Measurements from ENCODE around the gene KIF22. TPM values are rescaled to one million over a fixed set of nuclear protein-coding genes. Genes with fewer than 3 reads are reported as not detected.

The KIF22 gene
- polyA plus RNA-seq, 3 donors: 22.0 to 46.2 (median 28.9) TPM

DNA sequence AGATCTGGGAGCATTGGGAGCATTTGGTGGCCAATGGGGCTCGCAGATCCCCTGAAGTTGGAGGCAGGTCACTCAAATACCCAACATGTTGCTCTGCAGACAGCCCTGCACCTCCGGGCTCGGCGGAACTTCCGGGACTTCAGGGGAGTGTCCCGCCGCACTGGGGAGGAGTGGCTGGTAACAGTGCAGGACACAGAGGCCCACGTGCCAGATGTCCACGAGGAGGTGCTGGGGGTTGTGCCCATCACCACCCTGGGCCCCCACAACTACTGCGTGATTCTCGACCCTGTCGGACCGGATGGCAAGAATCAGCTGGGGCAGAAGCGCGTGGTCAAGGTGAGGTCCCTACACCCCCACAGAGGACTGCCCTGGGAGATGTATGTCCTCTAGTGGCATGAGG lies 46.1 kb downstream of the KIF22 start:
- Histone ChIP-seq H3K79me2 (ENCODE audit: insufficient read depth, low read length) (no peaks in the 10 kb centered on the region), H4K20me1 (ENCODE audit: insufficient read depth, low read length) (peaks cover 81% of the 10 kb centered on the region), H3K4me2 (replicated peaks; ENCODE audit: extremely low read depth, low read length, poor library complexity, severe bottlenecking) (no peak overlapping the region), H3K9ac (ENCODE audit: insufficient read depth, low read length, poor library complexity, severe bottlenecking) (no peak overlapping the region), H2AFZ (ENCODE audit: insufficient read depth, low read depth, low read length, poor library complexity, severe bottlenecking) (no peak overlapping the region), H3K9me3 (replicated peaks in 1 of 2; ENCODE audit: control insufficient read depth in 1 of 2, insufficient read depth in 1 of 2, low read length in 2 of 2) (no peaks in the 10 kb centered on the region), H3K27ac (ENCODE audit: low read depth in 1 of 2, low read length in 2 of 2) (no peak overlapping the region), H3K36me3 (replicated peaks in 1 of 2; ENCODE audit: control insufficient read depth in 1 of 2, insufficient read depth in 2 of 2, low read length in 2 of 2) (peaks cover 92 to 100% of the 10 kb centered on the region in 2 donors), H3K4me3 (replicated peaks in 1 of 3; ENCODE audit: low read depth in 2 of 3, low read length in 3 of 3) (no peak overlapping the region), H3K4me1 (ENCODE audit: control insufficient read depth in 1 of 2, insufficient read depth in 2 of 2, low read length in 2 of 2) (no peaks in the 10 kb centered on the region), H3K27me3 (ENCODE audit: control insufficient read depth in 2 of 2, insufficient read depth in 2 of 2, low read length in 2 of 2) (no peaks in the 10 kb centered on the region)
- intact Hi-C loops (cut with micrococcal nuclease): no loop called here
- TF ChIP-seq, protein P1, sequence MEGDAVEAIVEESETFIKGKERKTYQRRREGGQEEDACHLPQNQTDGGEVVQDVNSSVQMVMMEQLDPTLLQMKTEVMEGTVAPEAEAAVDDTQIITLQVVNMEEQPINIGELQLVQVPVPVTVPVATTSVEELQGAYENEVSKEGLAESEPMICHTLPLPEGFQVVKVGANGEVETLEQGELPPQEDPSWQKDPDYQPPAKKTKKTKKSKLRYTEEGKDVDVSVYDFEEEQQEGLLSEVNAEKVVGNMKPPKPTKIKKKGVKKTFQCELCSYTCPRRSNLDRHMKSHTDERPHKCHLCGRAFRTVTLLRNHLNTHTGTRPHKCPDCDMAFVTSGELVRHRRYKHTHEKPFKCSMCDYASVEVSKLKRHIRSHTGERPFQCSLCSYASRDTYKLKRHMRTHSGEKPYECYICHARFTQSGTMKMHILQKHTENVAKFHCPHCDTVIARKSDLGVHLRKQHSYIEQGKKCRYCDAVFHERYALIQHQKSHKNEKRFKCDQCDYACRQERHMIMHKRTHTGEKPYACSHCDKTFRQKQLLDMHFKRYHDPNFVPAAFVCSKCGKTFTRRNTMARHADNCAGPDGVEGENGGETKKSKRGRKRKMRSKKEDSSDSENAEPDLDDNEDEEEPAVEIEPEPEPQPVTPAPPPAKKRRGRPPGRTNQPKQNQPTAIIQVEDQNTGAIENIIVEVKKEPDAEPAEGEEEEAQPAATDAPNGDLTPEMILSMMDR (IDR thresholded peaks at IDR 0.05): no peak
- no peak for DNase-seq
- no peaks in the 10 kb centered on the region for H3K4me1 Mint-ChIP-seq
- no peaks in the 10 kb centered on the region for H3K9me3 Mint-ChIP-seq
- no peak overlapping the region for H3K27ac Mint-ChIP-seq
- H3K27me3 Mint-ChIP-seq (ENCODE audit: low read depth in 3 of 3): no peaks in the 10 kb centered on the region
- WGBS (ENCODE audit: insufficient coverage): over 99% methylated on average over 15 of the region's 15 CpGs
- no peak overlapping the region for H3K4me3 Mint-ChIP-seq
- H3K36me3 Mint-ChIP-seq: peaks cover 80 to 100% of the 10 kb centered on the region in 2 donors

GRCh38 chr16:29837841-29838240 lies 47.3 kb downstream of the KIF22 start:
- 100% methylated on average over 2 of the region's 5 CpGs for WGBS (ENCODE audit: insufficient coverage)
- H3K36me3 Mint-ChIP-seq: peaks cover 78 to 100% of the 10 kb centered on the region in 2 donors
- H3K27ac Mint-ChIP-seq: peak overlapping the region in 1 of 7 donors; percentile 59
- intact Hi-C loops (cut with micrococcal nuclease): no loop called here
- no peaks in the 10 kb centered on the region for H3K9me3 Mint-ChIP-seq
- Histone ChIP-seq H3K36me3 (replicated peaks in 1 of 2; ENCODE audit: control insufficient read depth in 1 of 2, insufficient read depth in 2 of 2, low read length in 2 of 2) (peaks cover 96 to 100% of the 10 kb centered on the region in 2 donors), H3K4me1 (ENCODE audit: control insufficient read depth in 1 of 2, insufficient read depth in 2 of 2, low read length in 2 of 2) (no peaks in the 10 kb centered on the region), H3K4me3 (replicated peaks in 1 of 3; ENCODE audit: low read depth in 2 of 3, low read length in 3 of 3) (no peak overlapping the region), H2AFZ (ENCODE audit: insufficient read depth, low read depth, low read length, poor library complexity, severe bottlenecking) (no peak overlapping the region), H3K9me3 (replicated peaks in 1 of 2; ENCODE audit: control insufficient read depth in 1 of 2, insufficient read depth in 1 of 2, low read length in 2 of 2) (no peaks in the 10 kb centered on the region), H3K9ac (ENCODE audit: insufficient read depth, low read length, poor library complexity, severe bottlenecking) (no peak overlapping the region), H3K27me3 (ENCODE audit: control insufficient read depth in 2 of 2, insufficient read depth in 2 of 2, low read length in 2 of 2) (no peaks in the 10 kb centered on the region), H3K27ac (ENCODE audit: low read depth in 1 of 2, low read length in 2 of 2) (no peak overlapping the region), H3K79me2 (ENCODE audit: insufficient read depth, low read length) (no peaks in the 10 kb centered on the region), H3K4me2 (replicated peaks; ENCODE audit: extremely low read depth, low read length, poor library complexity, severe bottlenecking) (no peak overlapping the region), H4K20me1 (ENCODE audit: insufficient read depth, low read length) (peaks cover 77% of the 10 kb centered on the region)
- no peaks in the 10 kb centered on the region for H3K27me3 Mint-ChIP-seq (ENCODE audit: low read depth in 3 of 3)
- DNase-seq: no peak
- H3K4me3 Mint-ChIP-seq: no peak overlapping the region
- H3K4me1 Mint-ChIP-seq: no peaks in the 10 kb centered on the region
- TF ChIP-seq, protein P1 (IDR thresholded peaks at IDR 0.05): no peak
